Lung (tissue), 12 donors: ENCODE data around the gene SLC16A6. TPM values are rescaled to one million over a fixed set of nuclear protein-coding genes. Genes with fewer than 3 reads are reported as not detected.

Experiments
- ATAC-seq: fragments of 200-7000 bp; cut with Tn5 transposase; one replicate; pipeline ENCODE4 v1.9.1; 2020; ENCODE audit warnings: moderate number of reproducible peaks; ENCODE audit not compliant: insufficient read depth, low FRiP score
- DNase-seq, 3 donors: peaks; one replicate each; pipeline ENCODE4 v3.0.0-alpha.2; 2013 to 2017
- H3K27ac ChIP-seq, 2 donors: one replicate each; pipeline ENCODE4 v1.5.1; 2013; ENCODE audit warnings: mild to moderate bottlenecking in 2 of 2, moderate library complexity in 2 of 2, control low read depth in 1 of 2, inconsistent platforms in 1 of 2, low read depth in 1 of 2, low read length in 1 of 2
- H3K27me3 ChIP-seq, 3 donors: one replicate each; pipeline ENCODE4 v1.5.1; 2013; ENCODE audit warnings: low read length in 2 of 3; ENCODE audit not compliant: control insufficient read depth in 3 of 3, insufficient read depth in 3 of 3
- H3K36me3 ChIP-seq, 4 donors: one replicate each; pipeline ENCODE4 v1.5.1; 2013; ENCODE audit warnings: low read length in 4 of 4, mild to moderate bottlenecking in 1 of 4, moderate library complexity in 1 of 4; ENCODE audit not compliant: control insufficient read depth in 4 of 4, insufficient read depth in 4 of 4
- H3K4me1 ChIP-seq, 5 donors: one replicate each; pipeline ENCODE4 v1.5.1; 2013; ENCODE audit warnings: low read length in 5 of 5, mild to moderate bottlenecking in 2 of 5, moderate library complexity in 1 of 5; ENCODE audit not compliant: control insufficient read depth in 5 of 5, insufficient read depth in 5 of 5
- H3K4me3 ChIP-seq: one replicate; pipeline ENCODE4 v1.5.1; 2013; ENCODE audit warnings: mild to moderate bottlenecking, control low read depth, moderate library complexity
- H3K9ac ChIP-seq, 2 donors: one replicate each; pipeline ENCODE4 v1.5.1; 2013; ENCODE audit warnings: low read length in 2 of 2, control low read depth in 1 of 2; ENCODE audit not compliant: insufficient read depth in 1 of 2
- H3K9me3 ChIP-seq, 4 donors: one replicate each; pipeline ENCODE4 v1.5.1; 2013; ENCODE audit warnings: low read length in 3 of 4, mild to moderate bottlenecking in 1 of 4, moderate library complexity in 1 of 4; ENCODE audit not compliant: control insufficient read depth in 4 of 4, insufficient read depth in 3 of 4
- WGBS, 2 donors: extraction: QIAGEN DNeasy Blood & Tissue Kit; methylation state at CpG; one replicate each; pipeline ENCODE4 v1.1.7; 2013; 5-methylcytosine and 5-hydroxymethylcytosine counted together
- polyA plus RNA-seq, 2 donors: library from polyadenylated mRNA; stranded (reverse); fragments of 200-250 nt; gene quantifications; one replicate each; pipeline ENCODE4 v1.2.1, GENCODE V29; 2013
- total RNA-seq, 2 donors: library from RNA; depleted of rRNA in 1 of 2; stranded (reverse); fragments of >200 nt in 1 of 2; gene quantifications; one replicate each; pipeline ENCODE4 v1.2.1, GENCODE V29; 2014 to 2021
- TF ChIP-seq, protein P1 (sequence below): IDR thresholded peaks from 2 replicates; pipeline ENCODE4 v1.5.1; 2012; ENCODE audit warnings: mild to moderate bottlenecking; ENCODE audit errors: control extremely low read depth, extremely low read depth
- donor health status: control.
- donor health status: control.
- donor health status: Bipolar disorder and iron deficiency.
- donor health status: healthy.
- donor health status: DM: yes; HTN: yes; CAD: no.

SLC16A6 gene
- total and polyA plus RNA-seq, 4 donors, result 2.0 to 10.9 (median 4.8) TPM

DNA sequence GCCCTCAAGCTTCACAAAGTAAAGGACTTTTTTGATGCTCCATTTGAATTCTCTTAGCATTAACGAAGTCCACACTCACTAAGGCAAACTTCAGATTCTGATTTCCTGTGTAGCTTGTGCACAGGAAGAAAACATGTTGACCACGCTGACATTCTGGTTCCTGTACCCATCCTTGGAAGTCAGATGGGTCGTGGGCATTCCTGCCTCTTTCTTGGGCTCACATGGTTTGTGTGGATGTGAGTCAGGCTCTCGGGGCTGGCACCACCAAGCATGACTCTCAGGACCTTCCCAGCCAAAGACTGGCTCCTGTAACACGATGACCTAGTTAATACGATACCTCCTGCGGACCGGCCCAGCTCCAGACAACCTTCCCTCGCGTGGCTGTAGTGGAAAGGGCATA lies 33.2 kb upstream of the SLC16A6 start:
- no peak overlapping the region for H3K4me3 ChIP-seq
- peaks cover 0 to 2% (median 0%) of the 10 kb centered on the region in 4 donors for H3K9me3 ChIP-seq
- TF ChIP-seq, protein P1, sequence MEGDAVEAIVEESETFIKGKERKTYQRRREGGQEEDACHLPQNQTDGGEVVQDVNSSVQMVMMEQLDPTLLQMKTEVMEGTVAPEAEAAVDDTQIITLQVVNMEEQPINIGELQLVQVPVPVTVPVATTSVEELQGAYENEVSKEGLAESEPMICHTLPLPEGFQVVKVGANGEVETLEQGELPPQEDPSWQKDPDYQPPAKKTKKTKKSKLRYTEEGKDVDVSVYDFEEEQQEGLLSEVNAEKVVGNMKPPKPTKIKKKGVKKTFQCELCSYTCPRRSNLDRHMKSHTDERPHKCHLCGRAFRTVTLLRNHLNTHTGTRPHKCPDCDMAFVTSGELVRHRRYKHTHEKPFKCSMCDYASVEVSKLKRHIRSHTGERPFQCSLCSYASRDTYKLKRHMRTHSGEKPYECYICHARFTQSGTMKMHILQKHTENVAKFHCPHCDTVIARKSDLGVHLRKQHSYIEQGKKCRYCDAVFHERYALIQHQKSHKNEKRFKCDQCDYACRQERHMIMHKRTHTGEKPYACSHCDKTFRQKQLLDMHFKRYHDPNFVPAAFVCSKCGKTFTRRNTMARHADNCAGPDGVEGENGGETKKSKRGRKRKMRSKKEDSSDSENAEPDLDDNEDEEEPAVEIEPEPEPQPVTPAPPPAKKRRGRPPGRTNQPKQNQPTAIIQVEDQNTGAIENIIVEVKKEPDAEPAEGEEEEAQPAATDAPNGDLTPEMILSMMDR, result no peak
- H3K4me1 ChIP-seq, result peaks cover 0 to under 1% (median 0%) of the 10 kb centered on the region in 5 donors
- H3K27ac ChIP-seq, result no peak overlapping the region
- H3K27me3 ChIP-seq, result no peaks in the 10 kb centered on the region
- DNase-seq (no peak), ATAC-seq (no peak)
- H3K36me3 ChIP-seq, result no peaks in the 10 kb centered on the region
- WGBS, 2 donors, result 77 to 81% methylated on average over 10 of the region's 10 CpGs
- no peak overlapping the region for H3K9ac ChIP-seq

DNA sequence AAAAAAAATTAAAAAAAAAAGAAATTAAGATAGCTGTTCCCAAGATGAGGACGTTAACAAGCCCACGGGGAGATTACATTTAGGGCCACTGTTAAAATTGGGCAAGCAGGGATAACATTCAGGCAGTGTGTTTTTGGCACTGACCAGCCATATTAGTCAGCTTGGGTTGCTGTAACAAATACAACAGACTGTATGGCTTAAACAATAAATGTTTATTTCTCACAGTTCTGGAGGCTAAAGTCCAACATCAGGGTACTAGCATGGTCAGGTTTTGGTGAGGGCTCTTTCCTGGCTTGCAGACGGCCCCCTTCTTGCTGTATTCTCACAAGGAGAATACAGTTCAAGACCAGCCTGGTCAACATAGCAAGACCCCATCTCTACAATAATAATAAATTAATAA lies 31.7 kb upstream of the SLC16A6 start:
- ATAC-seq (no peak), DNase-seq (no peak)
- H3K9me3 ChIP-seq, result peaks cover 0 to 2% (median 0%) of the 10 kb centered on the region in 4 donors
- WGBS, 2 donors, result 95 to 96% methylated on average over 3 of the region's 3 CpGs
- H3K4me1 ChIP-seq, result no peaks in the 10 kb centered on the region
- no peak overlapping the region for H3K27ac ChIP-seq
- no peaks in the 10 kb centered on the region for H3K27me3 ChIP-seq
- no peak overlapping the region for H3K9ac ChIP-seq
- no peak overlapping the region for H3K4me3 ChIP-seq
- TF ChIP-seq, protein P1, result no peak
- no peaks in the 10 kb centered on the region for H3K36me3 ChIP-seq

DNA sequence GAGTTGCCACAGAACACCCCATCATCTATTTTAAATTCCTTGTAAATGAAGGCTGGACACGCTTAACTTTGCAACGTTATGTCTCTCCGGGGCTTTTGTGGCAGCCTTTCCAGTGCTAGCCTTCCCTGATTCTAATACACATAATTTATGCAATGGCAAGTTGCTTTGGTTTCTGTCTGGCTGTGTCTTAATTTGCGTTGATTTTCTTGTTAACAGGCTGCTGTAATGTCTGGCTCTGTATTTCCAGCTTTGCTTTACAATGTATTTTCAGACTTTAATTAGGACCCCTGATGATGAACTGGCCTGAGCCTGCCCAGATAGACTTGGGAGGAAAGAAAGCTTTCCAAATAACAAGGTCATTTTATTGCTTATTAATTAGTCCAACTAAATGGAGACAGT lies 30.6 kb upstream of the SLC16A6 start:
- Histone ChIP-seq H3K4me3 (no peak overlapping the region), H3K27ac (no peak overlapping the region), H3K36me3 (no peaks in the 10 kb centered on the region), H3K9me3 (peaks cover 0 to 2% (median 0%) of the 10 kb centered on the region in 4 donors), H3K9ac (no peak overlapping the region), H3K4me1 (no peaks in the 10 kb centered on the region), H3K27me3 (no peaks in the 10 kb centered on the region)
- ATAC-seq (no peak), DNase-seq (no peak)
- TF ChIP-seq, protein P1, result no peak
- 86 to 95% methylated on average over 4 of the region's 4 CpGs for WGBS, 2 donors

DNA sequence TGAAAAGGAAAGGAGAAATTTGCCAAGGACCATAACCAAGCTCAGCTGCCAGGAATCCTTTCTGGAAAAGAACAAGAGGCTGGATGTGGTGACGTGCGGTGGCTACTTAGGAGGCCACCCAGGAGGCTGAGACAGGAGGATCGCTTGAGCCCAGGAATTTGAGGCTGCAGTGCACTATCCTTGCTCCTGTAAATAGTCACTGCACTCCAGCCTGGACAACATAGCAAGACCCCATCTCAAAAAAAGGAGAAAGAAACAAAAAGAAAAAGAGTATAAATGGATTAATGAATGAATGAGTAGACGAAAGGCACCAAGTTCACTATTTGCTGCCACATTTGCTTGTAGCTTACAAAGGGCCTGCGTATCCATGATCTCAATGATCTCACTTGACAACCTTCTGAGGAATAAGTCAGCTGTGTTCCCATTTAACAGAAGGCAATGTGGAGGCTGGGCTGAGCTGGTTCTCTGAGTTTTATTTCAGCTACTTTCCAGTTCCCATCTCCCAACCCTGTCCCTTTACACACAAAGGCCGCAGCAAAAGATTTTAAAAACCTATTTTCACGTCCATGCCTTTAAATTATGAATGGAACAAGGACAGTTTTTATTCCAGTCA lies 30.1 kb upstream of the SLC16A6 start:
- Histone ChIP-seq H3K9ac (no peak overlapping the region), H3K27ac (no peak overlapping the region), H3K27me3 (no peaks in the 10 kb centered on the region), H3K36me3 (no peaks in the 10 kb centered on the region), H3K4me1 (no peaks in the 10 kb centered on the region), H3K4me3 (no peak overlapping the region), H3K9me3 (peaks cover 0 to 2% (median 0%) of the 10 kb centered on the region in 4 donors)
- ATAC-seq (no peak), DNase-seq (no peak)
- TF ChIP-seq, protein P1, result no peak
- 96 to 98% methylated on average over 7 of the region's 7 CpGs for WGBS, 2 donors
